ENCODE data around the gene PF4V1. TPM values are rescaled to one million over a fixed set of nuclear protein-coding genes. Genes with fewer than 3 reads are reported as not detected.
A peak's percentile ranks its signal among the peaks of the same experiment; 100 is the strongest.

The PF4V1 gene
- total RNA-seq, 1 donor: not detected

DNA sequence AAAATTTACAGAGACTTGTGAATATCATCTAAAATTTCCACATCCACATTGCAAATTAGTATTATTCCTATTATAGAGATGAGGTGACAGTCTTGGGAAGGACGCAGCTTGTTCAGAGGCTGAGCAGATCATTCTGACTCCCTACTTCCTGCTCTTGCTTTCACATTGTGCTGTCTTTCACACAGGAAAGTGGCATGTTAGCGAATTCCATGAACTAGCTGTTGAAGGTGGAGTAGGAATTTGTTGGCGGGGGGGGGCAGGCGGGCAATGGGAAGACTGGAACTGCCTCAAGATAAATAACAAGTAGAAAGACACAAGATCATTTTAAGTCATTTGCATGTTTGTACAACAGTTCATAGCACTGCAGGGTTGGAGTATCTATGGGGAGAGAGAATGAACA is 2.3 kb downstream of the PF4V1 start:
- H3K4me3 ChIP-seq (ENCODE audit: insufficient read depth, low read length): no peak overlapping the region
- no peak overlapping the region for H3K27ac ChIP-seq (ENCODE audit: low read depth, low read length)
- H3K9me3 ChIP-seq (ENCODE audit: low read depth, low read length): no peaks in the 10 kb centered on the region
- no peaks in the 10 kb centered on the region for H4K20me1 ChIP-seq (ENCODE audit: insufficient read depth, low read length)
- peaks cover 2% of the 10 kb centered on the region for H3K27me3 ChIP-seq (ENCODE audit: insufficient read depth, low read length)
- H2AFZ ChIP-seq (ENCODE audit: low read length): no peak overlapping the region
- DNase-seq (ENCODE audit: insufficient read length, low spot score, missing footprints): no peak
- TF ChIP-seq CTCF (IDR thresholded peaks at IDR 0.05; ENCODE audit: extremely low read depth, low read depth, low read length): no peak
- H3K36me3 ChIP-seq (ENCODE audit: insufficient read depth, low read length): no peaks in the 10 kb centered on the region
- H3K4me2 ChIP-seq (ENCODE audit: insufficient read depth, low read length): no peak overlapping the region
- no peaks in the 10 kb centered on the region for H3K79me2 ChIP-seq (ENCODE audit: insufficient read depth, low read length)
- H3K4me1 ChIP-seq (ENCODE audit: insufficient read depth, low read length): peaks cover 28% of the 10 kb centered on the region

DNA sequence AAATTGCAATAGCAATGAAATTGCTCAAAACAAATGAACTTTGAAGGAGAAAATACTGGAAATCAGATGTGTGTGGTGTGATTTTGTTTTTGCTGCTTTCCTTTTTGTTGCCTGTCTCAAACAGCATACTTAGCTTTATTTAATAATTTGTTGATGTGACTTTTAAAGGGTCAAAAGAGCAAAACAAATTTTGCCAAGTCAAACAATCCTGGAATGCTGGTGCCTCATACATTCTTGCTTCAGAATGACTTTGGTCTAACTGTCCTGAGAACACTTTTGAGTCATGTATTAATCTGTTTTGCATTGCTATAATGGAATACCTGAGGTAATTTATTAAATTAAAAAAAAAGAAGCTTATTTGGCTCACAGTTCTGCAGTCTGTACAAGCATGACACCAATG is 3.4 kb downstream of the PF4V1 start:
- Histone ChIP-seq H3K4me3 (ENCODE audit: insufficient read depth, low read length) (no peak overlapping the region), H3K9me3 (ENCODE audit: low read depth, low read length) (no peaks in the 10 kb centered on the region), H3K4me2 (ENCODE audit: insufficient read depth, low read length) (no peak overlapping the region), H3K27me3 (ENCODE audit: insufficient read depth, low read length) (peaks cover 2% of the 10 kb centered on the region), H3K36me3 (ENCODE audit: insufficient read depth, low read length) (no peaks in the 10 kb centered on the region), H3K4me1 (ENCODE audit: insufficient read depth, low read length) (peaks cover 28% of the 10 kb centered on the region), H4K20me1 (ENCODE audit: insufficient read depth, low read length) (no peaks in the 10 kb centered on the region), H2AFZ (ENCODE audit: low read length) (no peak overlapping the region), H3K79me2 (ENCODE audit: insufficient read depth, low read length) (no peaks in the 10 kb centered on the region), H3K27ac (ENCODE audit: low read depth, low read length) (peak overlapping the region; percentile 33)
- no peak for DNase-seq (ENCODE audit: insufficient read length, low spot score, missing footprints)
- TF ChIP-seq CTCF (IDR thresholded peaks at IDR 0.05; ENCODE audit: extremely low read depth, low read depth, low read length): no peak

DNA sequence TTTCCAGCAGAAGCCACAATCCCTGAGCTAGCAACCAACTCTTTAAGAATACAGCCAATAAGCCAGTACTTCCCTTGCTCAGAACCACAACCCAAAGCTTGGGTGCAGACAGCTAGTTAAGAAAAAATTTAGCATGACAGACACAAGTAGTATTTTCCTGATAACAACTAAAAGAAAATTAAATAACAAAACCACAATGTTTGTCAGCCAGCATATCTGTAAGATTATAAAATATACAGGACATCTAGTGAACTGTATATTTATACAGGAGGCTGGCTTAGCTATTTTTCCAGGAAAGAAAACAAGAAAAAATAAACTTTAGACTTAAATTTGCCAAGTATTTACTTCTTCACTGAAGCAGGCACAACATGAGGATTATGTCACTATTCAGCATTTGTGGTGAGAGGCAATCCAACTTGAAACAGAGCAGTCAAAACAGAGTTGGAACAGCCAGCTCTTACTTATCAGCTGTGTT is 6.6 kb downstream of the PF4V1 start:
- no peak overlapping the region for H3K27ac ChIP-seq (ENCODE audit: low read depth, low read length)
- TF ChIP-seq CTCF (IDR thresholded peaks at IDR 0.05; ENCODE audit: extremely low read depth, low read depth, low read length): no peak
- H3K4me1 ChIP-seq (ENCODE audit: insufficient read depth, low read length): peaks cover 30% of the 10 kb centered on the region
- H3K4me2 ChIP-seq (ENCODE audit: insufficient read depth, low read length): no peak overlapping the region
- H3K9me3 ChIP-seq (ENCODE audit: low read depth, low read length): no peaks in the 10 kb centered on the region
- H2AFZ ChIP-seq (ENCODE audit: low read length): no peak overlapping the region
- H3K4me3 ChIP-seq (ENCODE audit: insufficient read depth, low read length): no peak overlapping the region
- no peaks in the 10 kb centered on the region for H3K36me3 ChIP-seq (ENCODE audit: insufficient read depth, low read length)
- no peaks in the 10 kb centered on the region for H3K79me2 ChIP-seq (ENCODE audit: insufficient read depth, low read length)
- no peaks in the 10 kb centered on the region for H3K27me3 ChIP-seq (ENCODE audit: insufficient read depth, low read length)
- DNase-seq (ENCODE audit: insufficient read length, low spot score, missing footprints): peak; percentile 84
- H4K20me1 ChIP-seq (ENCODE audit: insufficient read depth, low read length): no peaks in the 10 kb centered on the region

DNA sequence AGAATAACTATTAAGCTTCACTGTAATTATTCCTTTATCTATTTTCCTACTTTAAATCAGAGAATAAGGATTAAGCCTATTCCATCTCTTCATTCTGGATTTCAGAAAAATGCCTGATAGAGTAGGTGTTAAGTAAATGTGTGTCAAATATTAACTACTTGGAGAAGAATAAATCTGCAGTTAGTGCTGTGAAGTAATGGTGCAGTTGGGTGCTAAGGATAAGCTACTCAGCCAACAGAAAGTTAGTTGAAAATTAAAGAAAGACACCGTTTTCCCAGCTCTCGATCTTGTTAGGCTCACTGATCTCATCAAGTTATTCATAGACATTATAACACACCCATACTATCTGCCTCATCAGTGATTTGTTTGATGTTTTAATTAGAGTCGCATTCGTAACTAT is 7.1 kb downstream of the PF4V1 start:
- no peak for TF ChIP-seq CTCF (IDR thresholded peaks at IDR 0.05; ENCODE audit: extremely low read depth, low read depth, low read length)
- Histone ChIP-seq H3K4me2 (ENCODE audit: insufficient read depth, low read length) (no peak overlapping the region), H2AFZ (ENCODE audit: low read length) (no peak overlapping the region), H3K4me3 (ENCODE audit: insufficient read depth, low read length) (no peak overlapping the region), H4K20me1 (ENCODE audit: insufficient read depth, low read length) (no peaks in the 10 kb centered on the region), H3K4me1 (ENCODE audit: insufficient read depth, low read length) (peaks cover 30% of the 10 kb centered on the region), H3K36me3 (ENCODE audit: insufficient read depth, low read length) (no peaks in the 10 kb centered on the region), H3K27me3 (ENCODE audit: insufficient read depth, low read length) (no peaks in the 10 kb centered on the region), H3K9me3 (ENCODE audit: low read depth, low read length) (no peaks in the 10 kb centered on the region), H3K79me2 (ENCODE audit: insufficient read depth, low read length) (no peaks in the 10 kb centered on the region), H3K27ac (ENCODE audit: low read depth, low read length) (no peak overlapping the region)
- no peak for DNase-seq (ENCODE audit: insufficient read length, low spot score, missing footprints)

All from osteoblast (primary cell).